Liver (tissue), 9 donors: ENCODE measurements around the gene OSMR. TPM values are rescaled to one million over a fixed set of nuclear protein-coding genes. Genes with fewer than 3 reads are reported as not detected.

Experiments
- DNase-seq: peaks from one replicate; pipeline ENCODE4 v3.0.0-alpha.2; 2017; ENCODE audit warnings: low spot score
- H3K27ac ChIP-seq, 2 donors: one replicate each; pipeline ENCODE4 v1.7.0; 2013; ENCODE audit warnings: inconsistent platforms in 2 of 2, low read length in 2 of 2, control low read depth in 1 of 2, low read depth in 1 of 2, mild to moderate bottlenecking in 1 of 2
- H3K27me3 ChIP-seq, 4 donors: one replicate each; pipeline versions ENCODE4 v1.6.1 to v1.7.0; 2013; ENCODE audit warnings: low read length in 3 of 4, inconsistent platforms in 1 of 4, mild to moderate bottlenecking in 1 of 4, moderate library complexity in 1 of 4; ENCODE audit not compliant: control insufficient read depth in 4 of 4, insufficient read depth in 4 of 4
- H3K36me3 ChIP-seq, 4 donors: one replicate each; pipeline versions ENCODE4 v1.6.1 to v1.7.0; 2013; ENCODE audit warnings: low read length in 3 of 4, mild to moderate bottlenecking in 3 of 4, low read depth in 1 of 4, moderate library complexity in 1 of 4; ENCODE audit not compliant: control insufficient read depth in 4 of 4, insufficient read depth in 3 of 4
- H3K4me1 ChIP-seq, 4 donors: one replicate each; pipeline versions ENCODE4 v1.6.1 to v1.7.0; 2013; ENCODE audit warnings: low read length in 3 of 4, mild to moderate bottlenecking in 3 of 4, moderate library complexity in 1 of 4; ENCODE audit not compliant: control insufficient read depth in 4 of 4, insufficient read depth in 4 of 4
- H3K4me3 ChIP-seq, 3 donors: one replicate each; pipeline versions ENCODE4 v1.6.1 to v1.7.0; 2013; ENCODE audit warnings: low read length in 3 of 3, control low read depth in 1 of 3, low read depth in 1 of 3, mild to moderate bottlenecking in 1 of 3
- H3K9ac ChIP-seq, 2 donors: one replicate each; pipeline ENCODE4 v1.7.0; 2013; ENCODE audit warnings: low read length in 2 of 2, mild to moderate bottlenecking in 2 of 2, moderate library complexity in 2 of 2, control low read depth in 1 of 2, low read depth in 1 of 2
- H3K9me3 ChIP-seq, 4 donors: one replicate each; pipeline versions ENCODE4 v1.6.1 to v1.7.0; 2013; ENCODE audit warnings: low read length in 3 of 4; ENCODE audit not compliant: control insufficient read depth in 4 of 4
- CTCF ChIP-seq: fragments of 150-350 bp; IDR thresholded peaks from 2 replicates; pipeline ENCODE4 v1.5.1; 2017; ENCODE audit warnings: improper control_type of control experiment, low read depth, low read length; ENCODE audit not compliant: missing input control
- EGR1 ChIP-seq, 2 donors: IDR thresholded peaks; 2 replicates each; pipeline ENCODE4 v1.6.1; 2016 to 2018; ENCODE audit warnings: antibody characterized with exemption in 2 of 2, low read depth in 2 of 2
- FOXA1 ChIP-seq: IDR thresholded peaks from 2 replicates; pipeline ENCODE4 v1.6.1; 2016; ENCODE audit warnings: antibody characterized with exemption
- FOXA2 ChIP-seq: IDR thresholded peaks from 2 replicates; pipeline ENCODE4 v1.6.1; 2016; ENCODE audit warnings: antibody characterized with exemption
- GABPA ChIP-seq, 2 donors: IDR thresholded peaks in 1 of 2; conservative IDR thresholded peaks in 1 of 2; 2 replicates each; pipeline ENCODE4 v1.6.1; 2016; ENCODE audit warnings: antibody characterized with exemption in 2 of 2, mild to moderate bottlenecking in 1 of 2, moderate library complexity in 1 of 2
- HNF4A ChIP-seq, 2 donors: conservative IDR thresholded peaks; 2 replicates each; pipeline ENCODE4 v1.6.1; 2016; ENCODE audit warnings: antibody characterized with exemption in 2 of 2, mild to moderate bottlenecking in 2 of 2
- HNF4G ChIP-seq: IDR thresholded peaks from 2 replicates; pipeline ENCODE4 v1.6.1; 2016; ENCODE audit warnings: antibody characterized with exemption
- JUND ChIP-seq, 2 donors: IDR thresholded peaks; 2 replicates each; pipeline ENCODE4 v1.6.1; 2016; ENCODE audit warnings: antibody characterized with exemption in 2 of 2
- MAX ChIP-seq: IDR thresholded peaks from 2 replicates; pipeline ENCODE4 v1.6.1; 2016; ENCODE audit warnings: antibody characterized with exemption
- NR2F2 ChIP-seq: IDR thresholded peaks from 2 replicates; pipeline ENCODE4 v1.6.1; 2016; ENCODE audit warnings: antibody characterized with exemption
- RXRA ChIP-seq, 2 donors: IDR thresholded peaks; 2 replicates each; pipeline ENCODE4 v1.6.1; 2017 to 2018; ENCODE audit warnings: antibody characterized with exemption in 2 of 2, mild to moderate bottlenecking in 1 of 2
- TAF1 ChIP-seq: conservative IDR thresholded peaks from 2 replicates; pipeline ENCODE4 v1.6.1; 2016; ENCODE audit warnings: antibody characterized with exemption, mild to moderate bottlenecking
- YY1 ChIP-seq: IDR thresholded peaks from 2 replicates; pipeline ENCODE4 v1.6.1; 2016; ENCODE audit warnings: antibody characterized with exemption, mild to moderate bottlenecking
- WGBS: extraction: QIAGEN DNeasy Blood & Tissue Kit; methylation state at CpG from one replicate; pipeline ENCODE4 v1.1.7; 2013; 5-methylcytosine and 5-hydroxymethylcytosine counted together
- polyA plus RNA-seq, 2 donors: library from polyadenylated mRNA; stranded (reverse) in 1 of 2; unstranded in 1 of 2; fragments of 200-250 nt in 1 of 2; fragments of >200 nt in 1 of 2; fragmentation: Nextera tagmentation in 1 of 2; extraction: Ambion mirVana in 1 of 2; gene quantifications; one replicate each; pipeline versions ENCODE4 v1.2.1 to v1.2.3, GENCODE V29; 2013 to 2015
- total RNA-seq, 2 donors: library from RNA; depleted of rRNA; stranded (reverse); fragments of >200 nt; gene quantifications; one replicate each; pipeline ENCODE4 v1.2.3, GENCODE V29; 2014
- TF ChIP-seq, protein P1 (sequence below): IDR thresholded peaks from 2 replicates; pipeline ENCODE4 v1.6.1; 2016; ENCODE audit warnings: antibody characterized with exemption, mild to moderate bottlenecking
- TF ChIP-seq, protein P2 (sequence below): IDR thresholded peaks from 2 replicates; pipeline ENCODE4 v1.6.1; 2016; ENCODE audit warnings: antibody characterized with exemption
- TF ChIP-seq, protein P3 (sequence below): IDR thresholded peaks from 2 replicates; pipeline ENCODE4 v1.6.1; 2016; ENCODE audit warnings: antibody characterized with exemption
- donor health status: healthy.
- donor health status: healthy.
- donor health status: healthy.
- donor health status: healthy.
- donor health status: healthy.

OSMR gene
- total and polyA plus RNA-seq, 4 donors = 4.3 to 34.5 (median 11.7) TPM

DNA sequence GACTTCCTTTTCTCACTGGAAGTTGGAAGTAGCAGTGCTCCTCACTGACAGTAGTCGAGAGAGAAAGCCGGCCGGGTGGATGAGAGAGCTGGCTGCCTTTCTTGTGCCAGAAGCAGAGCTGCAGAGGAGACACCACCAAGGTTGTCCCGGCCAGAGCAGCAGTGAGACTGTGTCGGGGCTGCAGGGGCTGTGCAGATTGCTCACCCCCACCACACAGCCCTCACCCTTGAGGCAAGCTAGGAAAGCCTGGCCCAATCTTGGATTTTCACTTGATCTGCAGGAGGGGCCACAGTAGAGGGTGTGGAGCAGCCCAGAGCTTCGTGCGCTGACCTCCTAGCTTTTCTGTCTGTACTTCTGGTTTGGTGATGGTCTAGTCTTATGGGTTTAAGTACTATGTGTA, 9.1 kb downstream of the OSMR start (continued):
- no peak for TF ChIP-seq EGR1 (IDR thresholded peaks at IDR 0.05; ENCODE audit: low read depth in 2 of 2)
- no peak for TF ChIP-seq NR2F2
- TF ChIP-seq TAF1 = no peak

DNA sequence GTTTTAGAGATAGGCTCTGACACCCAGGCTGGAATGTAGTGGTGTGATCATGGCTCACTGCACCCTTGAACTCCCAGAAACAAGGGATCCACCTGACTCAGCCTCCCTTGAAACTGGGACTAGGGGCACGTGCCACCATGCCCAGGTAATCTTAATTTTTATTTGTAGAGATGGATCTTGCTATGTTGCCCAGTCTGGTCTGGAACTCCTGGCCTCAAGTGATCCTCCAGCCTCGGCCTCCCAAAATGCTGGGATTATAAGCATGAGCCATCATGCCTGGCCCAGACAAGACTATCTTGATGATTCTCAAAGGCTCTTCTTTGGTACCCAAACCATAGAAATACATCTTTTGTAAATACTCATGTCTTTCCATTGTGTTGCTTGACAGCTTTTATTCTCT, 10.8 kb downstream of the OSMR start:
- Histone ChIP-seq H3K4me1 (no peaks in the 10 kb centered on the region), H3K9me3 (peaks cover 0 to under 1% (median 0%) of the 10 kb centered on the region in 4 donors), H3K9ac (no peak overlapping the region), H3K27me3 (no peaks in the 10 kb centered on the region), H3K4me3 (no peak overlapping the region), H3K36me3 (no peaks in the 10 kb centered on the region), H3K27ac (no peak overlapping the region)
- no peak for DNase-seq
- TF ChIP-seq YY1 (no peak), RXRA (IDR thresholded peaks at IDR 0.05) (no peak), MAX (no peak), GABPA (IDR thresholded peaks at IDR 0.05 in 1 of 2, conservative IDR thresholded peaks at IDR 0.05 in 1 of 2) (no peak), NR2F2 (no peak), HNF4A (conservative IDR thresholded peaks at IDR 0.05) (no peak), JUND (IDR thresholded peaks at IDR 0.05) (no peak), FOXA2 (no peak), CTCF (no peak), FOXA1 (no peak)
- TF ChIP-seq, protein P1, sequence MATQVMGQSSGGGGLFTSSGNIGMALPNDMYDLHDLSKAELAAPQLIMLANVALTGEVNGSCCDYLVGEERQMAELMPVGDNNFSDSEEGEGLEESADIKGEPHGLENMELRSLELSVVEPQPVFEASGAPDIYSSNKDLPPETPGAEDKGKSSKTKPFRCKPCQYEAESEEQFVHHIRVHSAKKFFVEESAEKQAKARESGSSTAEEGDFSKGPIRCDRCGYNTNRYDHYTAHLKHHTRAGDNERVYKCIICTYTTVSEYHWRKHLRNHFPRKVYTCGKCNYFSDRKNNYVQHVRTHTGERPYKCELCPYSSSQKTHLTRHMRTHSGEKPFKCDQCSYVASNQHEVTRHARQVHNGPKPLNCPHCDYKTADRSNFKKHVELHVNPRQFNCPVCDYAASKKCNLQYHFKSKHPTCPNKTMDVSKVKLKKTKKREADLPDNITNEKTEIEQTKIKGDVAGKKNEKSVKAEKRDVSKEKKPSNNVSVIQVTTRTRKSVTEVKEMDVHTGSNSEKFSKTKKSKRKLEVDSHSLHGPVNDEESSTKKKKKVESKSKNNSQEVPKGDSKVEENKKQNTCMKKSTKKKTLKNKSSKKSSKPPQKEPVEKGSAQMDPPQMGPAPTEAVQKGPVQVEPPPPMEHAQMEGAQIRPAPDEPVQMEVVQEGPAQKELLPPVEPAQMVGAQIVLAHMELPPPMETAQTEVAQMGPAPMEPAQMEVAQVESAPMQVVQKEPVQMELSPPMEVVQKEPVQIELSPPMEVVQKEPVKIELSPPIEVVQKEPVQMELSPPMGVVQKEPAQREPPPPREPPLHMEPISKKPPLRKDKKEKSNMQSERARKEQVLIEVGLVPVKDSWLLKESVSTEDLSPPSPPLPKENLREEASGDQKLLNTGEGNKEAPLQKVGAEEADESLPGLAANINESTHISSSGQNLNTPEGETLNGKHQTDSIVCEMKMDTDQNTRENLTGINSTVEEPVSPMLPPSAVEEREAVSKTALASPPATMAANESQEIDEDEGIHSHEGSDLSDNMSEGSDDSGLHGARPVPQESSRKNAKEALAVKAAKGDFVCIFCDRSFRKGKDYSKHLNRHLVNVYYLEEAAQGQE = no peak
- TF ChIP-seq, protein P2, sequence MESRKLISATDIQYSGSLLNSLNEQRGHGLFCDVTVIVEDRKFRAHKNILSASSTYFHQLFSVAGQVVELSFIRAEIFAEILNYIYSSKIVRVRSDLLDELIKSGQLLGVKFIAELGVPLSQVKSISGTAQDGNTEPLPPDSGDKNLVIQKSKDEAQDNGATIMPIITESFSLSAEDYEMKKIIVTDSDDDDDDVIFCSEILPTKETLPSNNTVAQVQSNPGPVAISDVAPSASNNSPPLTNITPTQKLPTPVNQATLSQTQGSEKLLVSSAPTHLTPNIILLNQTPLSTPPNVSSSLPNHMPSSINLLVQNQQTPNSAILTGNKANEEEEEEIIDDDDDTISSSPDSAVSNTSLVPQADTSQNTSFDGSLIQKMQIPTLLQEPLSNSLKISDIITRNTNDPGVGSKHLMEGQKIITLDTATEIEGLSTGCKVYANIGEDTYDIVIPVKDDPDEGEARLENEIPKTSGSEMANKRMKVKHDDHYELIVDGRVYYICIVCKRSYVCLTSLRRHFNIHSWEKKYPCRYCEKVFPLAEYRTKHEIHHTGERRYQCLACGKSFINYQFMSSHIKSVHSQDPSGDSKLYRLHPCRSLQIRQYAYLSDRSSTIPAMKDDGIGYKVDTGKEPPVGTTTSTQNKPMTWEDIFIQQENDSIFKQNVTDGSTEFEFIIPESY = no peak
- WGBS = 87% methylated on average over 2 of the region's 2 CpGs

DNA sequence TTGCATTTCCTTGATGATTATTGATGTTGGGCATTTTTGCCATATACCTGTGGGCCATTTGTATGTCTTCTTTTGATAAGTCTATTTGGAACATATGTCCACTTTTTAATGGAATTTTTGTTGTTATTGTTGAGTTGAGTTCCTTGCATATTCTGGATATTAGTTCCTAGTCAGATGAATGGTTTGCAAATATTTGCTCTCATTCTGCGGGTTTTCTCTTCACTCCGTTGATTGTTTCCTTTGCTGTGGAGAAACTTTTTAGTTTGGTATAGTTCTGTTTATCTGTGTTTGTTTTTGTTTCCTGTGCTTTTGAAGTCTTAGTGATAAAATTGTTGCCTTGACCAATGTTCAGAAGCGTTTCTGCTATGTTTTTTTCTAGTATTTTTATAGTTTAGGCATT, 13.0 kb downstream of the OSMR start:
- 50% methylated on average over 3 of the region's 3 CpGs for WGBS
- no peaks in the 10 kb centered on the region for H3K9me3 ChIP-seq
- no peaks in the 10 kb centered on the region for H3K27me3 ChIP-seq
- no peak overlapping the region for H3K9ac ChIP-seq
- no peak overlapping the region for H3K27ac ChIP-seq
- no peak overlapping the region for H3K4me3 ChIP-seq
- H3K36me3 ChIP-seq = no peaks in the 10 kb centered on the region
- no peak for DNase-seq
- H3K4me1 ChIP-seq = no peaks in the 10 kb centered on the region
- no peak for TF ChIP-seq GABPA (IDR thresholded peaks at IDR 0.05 in 1 of 2, conservative IDR thresholded peaks at IDR 0.05 in 1 of 2)
- TF ChIP-seq HNF4G = no peak
- no peak for TF ChIP-seq FOXA2
- no peak for TF ChIP-seq FOXA1
- TF ChIP-seq, protein P2 = no peak
- no peak for TF ChIP-seq NR2F2
- no peak for TF ChIP-seq HNF4A (conservative IDR thresholded peaks at IDR 0.05)
- no peak for TF ChIP-seq EGR1 (IDR thresholded peaks at IDR 0.05; ENCODE audit: low read depth in 2 of 2)
- TF ChIP-seq RXRA (IDR thresholded peaks at IDR 0.05) = no peak
- no peak for TF ChIP-seq TAF1
- TF ChIP-seq, protein P1 = no peak
- TF ChIP-seq, protein P3, sequence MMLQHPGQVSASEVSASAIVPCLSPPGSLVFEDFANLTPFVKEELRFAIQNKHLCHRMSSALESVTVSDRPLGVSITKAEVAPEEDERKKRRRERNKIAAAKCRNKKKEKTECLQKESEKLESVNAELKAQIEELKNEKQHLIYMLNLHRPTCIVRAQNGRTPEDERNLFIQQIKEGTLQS = no peak
- TF ChIP-seq JUND (IDR thresholded peaks at IDR 0.05) = no peak
